ENCODE measurements around the gene HPDL. TPM values are rescaled to one million over a fixed set of nuclear protein-coding genes. Genes with fewer than 3 reads are reported as not detected.
"Not testable (repeated sequence)": the region's sequence is repeated elsewhere in the genome, so short reads cannot be mapped to it uniquely, and the experiment has no call there.

HPDL gene
- polyA plus RNA-seq (2011; rRNA removed) (0.80 and 0.91 TPM in 2 replicates), polyA plus RNA-seq (2017; fragmentation: RNase III; extraction: RNeasy Plus Mini Kit Qiagen cat#74134 plus additional on column Dnase treatment) (2.8 to 3.8 TPM (median 2.8 TPM) in 3 replicates), polyA minus RNA-seq (2011; rRNA and poly(A)+ RNA removed) (0.97 and 1.1 TPM in 2 replicates)
- polyA plus RNA-seq (2012; cell fraction: cytosol; rRNA removed): 5.3 and 7.2 TPM in 2 replicates
- polyA plus RNA-seq (2012; cell fraction: nucleus; rRNA removed): 7.2 and 15.8 TPM in 2 replicates

- POLR2A ChIA-PET: interaction anchor here (2.4 to 4.0 kb wide), 2 partner anchors 13 to 23 kb away, joined by 7 to 29 read pairs; partner anchors contain the start of genes MUTYH and TOE1
- FAIRE-seq: no peak
- peak within 1 kb of the TSS; percentile 49 for H3K4me3 ChIP-seq
- no peak for TF ChIP-seq JUN (IDR thresholded peaks at IDR 0.05)
- no peak for TF ChIP-seq MAZ (IDR thresholded peaks at IDR 0.05; ENCODE audit: borderline replicate concordance, low read depth, low read length)
- no peak for TF ChIP-seq ATOH8 (CRISPR knock-in tag; IDR thresholded peaks at IDR 0.05; ENCODE audit: low read depth)
- TF ChIP-seq MAX (IDR thresholded peaks at IDR 0.05): peak; percentile 86
- TF ChIP-seq CBX8 (IDR thresholded peaks at IDR 0.05): no peak
- peak; percentile 42 for TF ChIP-seq POLR2A (IDR thresholded peaks at IDR 0.05; ENCODE audit: low read length)
- no peak for TF ChIP-seq POLR2AphosphoS2 (conservative IDR thresholded peaks at IDR 0.05; ENCODE audit: low read length)
- no peak for TF ChIP-seq NPAS2 (CRISPR knock-in tag; IDR thresholded peaks at IDR 0.05; ENCODE audit: borderline replicate concordance)
- peak; percentile 76 for TF ChIP-seq E2F6 (IDR thresholded peaks at IDR 0.05; ENCODE audit: borderline replicate concordance, low read depth)
- H3K4me2 ChIP-seq: peak within 1 kb of the TSS; percentile 93
- CTCF ChIA-PET: interaction anchor here (0.9 to 1.5 kb wide), 4 partner anchors 18 to 312 kb away, joined by 3 to 4 read pairs (median 3); partner anchors contain the start of gene TESK2
- DNase-seq (ENCODE audit: low read depth in 1 of 2, low spot score in 1 of 2): peak; percentile 45 to 58
- peaks cover 36% of the 10 kb centered on the region for H3K4me1 ChIP-seq
- WGBS (ENCODE audit: missing lambda C conversion rate): 77% methylated on average over 41 of the region's 96 CpGs
- ATAC-seq: peak; percentile 80 to 85
- no peaks in the 10 kb centered on the region for H3K9me3 ChIP-seq
- H3K27ac ChIP-seq: peak within 1 kb of the TSS; percentile 71 to 95
Measured at GRCh38 chr1:45326627-45327623, at the start of gene HPDL. Gene HPDL, plus strand, starts transcription at chr1:45326895. Its CDS starts 254 bp downstream, at chr1:45327149.

- Histone ChIP-seq H3K27ac (no peak overlapping the region), H3K4me3 (no peak overlapping the region), H3K4me2 (no peak overlapping the region), H3K9me3 (peaks cover 5% of the 10 kb centered on the region; the same call in 1 of the 3 replicates), H3K4me1 (no peaks in the 10 kb centered on the region)
- POLR2A ChIA-PET: interaction anchor here (0.6 kb wide), 1 partner anchor 238 kb away, joined by 3 read pairs; no protein-coding TSS in a partner anchor
- no peak for FAIRE-seq
- ATAC-seq: no peak
- 48% methylated on average over 3 of the region's 3 CpGs for WGBS (ENCODE audit: missing lambda C conversion rate)
- CTCF ChIA-PET: interaction anchor here (1.6 kb wide), 1 partner anchor 18 kb away, joined by 4 read pairs; no protein-coding TSS in a partner anchor
- no peak for DNase-seq (ENCODE audit: low read depth in 1 of 2, low spot score in 1 of 2)
- TF ChIP-seq SMC3 (IDR thresholded peaks at IDR 0.05) (no peak), NPAS2 (CRISPR knock-in tag; IDR thresholded peaks at IDR 0.05; ENCODE audit: borderline replicate concordance) (no peak), BHLHE40 (IDR thresholded peaks at IDR 0.05; ENCODE audit: low read depth, low read length) (no peak), RAD21 (conservative IDR thresholded peaks at IDR 0.05 in 1 of 2, IDR thresholded peaks at IDR 0.05 in 1 of 2) (no peak), ZSCAN20 (CRISPR knock-in tag; IDR thresholded peaks at IDR 0.05) (no peak), ZC3H11A (IDR thresholded peaks at IDR 0.05) (no peak), EHMT2 (IDR thresholded peaks at IDR 0.05; ENCODE audit: low read depth) (no peak), KDM5A (IDR thresholded peaks at IDR 0.05) (no peak), HEYL (CRISPR knock-in tag; IDR thresholded peaks at IDR 0.05) (no peak), ELK1 (IDR thresholded peaks at IDR 0.05; ENCODE audit: low read depth, low read length) (no peak), E2F6 (IDR thresholded peaks at IDR 0.05; ENCODE audit: borderline replicate concordance, low read depth) (no peak)
Measured at GRCh38 chr1:45282351-45282750, 44.3 kb upstream of the HPDL start.

GRCh38 chr1:45284858-45285257 lies 41.8 kb upstream of the HPDL start:
- H3K27ac ChIP-seq; H3K9me3 ChIP-seq; H3K4me3 ChIP-seq; H3K4me1 ChIP-seq; FAIRE-seq; H3K4me2 ChIP-seq; POLR2A ChIA-PET; DNase-seq (ENCODE audit: low read depth in 1 of 2, low spot score in 1 of 2); ATAC-seq: not testable (repeated sequence)
- 26% methylated on average over 7 of the region's 9 CpGs for WGBS (ENCODE audit: missing lambda C conversion rate)
- CTCF ChIA-PET: interaction anchor here (0.6 kb wide), 1 partner anchor 15 kb away, joined by 3 read pairs; no protein-coding TSS in a partner anchor

GRCh38 chr1:45286521-45286920 lies 40.2 kb upstream of the HPDL start:
- 11% methylated on average over 3 of the region's 3 CpGs for WGBS (ENCODE audit: missing lambda C conversion rate)
- ATAC-seq; POLR2A ChIA-PET; DNase-seq (ENCODE audit: low read depth in 1 of 2, low spot score in 1 of 2); FAIRE-seq; H3K9me3 ChIP-seq; H3K27ac ChIP-seq; H3K4me1 ChIP-seq; H3K4me3 ChIP-seq; H3K4me2 ChIP-seq: not testable (repeated sequence)
- CTCF ChIA-PET: interaction anchor here (1.2 kb wide), 1 partner anchor 272 kb away, joined by 3 read pairs; no protein-coding TSS in a partner anchor
